Measurements from ENCODE around the gene UBE4A.

Gene UBE4A

GRCh38 chr11:118341815-118342489 lies 17.4 kb upstream of the UBE4A start:
- DNase-seq: no peak

GRCh38 chr11:118342503-118343161 lies 16.8 kb upstream of the UBE4A start, which contains the start of gene CD3D:
Gene CD3D (minus strand): TSS chr11:118342705. CDS start chr11:118342607, 98 bp downstream.
- no peak for DNase-seq

- no peak for DNase-seq
These were observed 16.2 kb upstream of the UBE4A start for GRCh38 chr11:118343248-118343647.

- no peak for DNase-seq
These were observed 15.4 kb upstream of the UBE4A start, which contains the start of gene CD3G for GRCh38 chr11:118343981-118344515. Gene CD3G (plus strand): TSS chr11:118344344. CDS start chr11:118344424, 80 bp downstream.

GRCh38 chr11:118349475-118349874 lies 9.9 kb upstream of the UBE4A start:
- no peak for DNase-seq

DNA sequence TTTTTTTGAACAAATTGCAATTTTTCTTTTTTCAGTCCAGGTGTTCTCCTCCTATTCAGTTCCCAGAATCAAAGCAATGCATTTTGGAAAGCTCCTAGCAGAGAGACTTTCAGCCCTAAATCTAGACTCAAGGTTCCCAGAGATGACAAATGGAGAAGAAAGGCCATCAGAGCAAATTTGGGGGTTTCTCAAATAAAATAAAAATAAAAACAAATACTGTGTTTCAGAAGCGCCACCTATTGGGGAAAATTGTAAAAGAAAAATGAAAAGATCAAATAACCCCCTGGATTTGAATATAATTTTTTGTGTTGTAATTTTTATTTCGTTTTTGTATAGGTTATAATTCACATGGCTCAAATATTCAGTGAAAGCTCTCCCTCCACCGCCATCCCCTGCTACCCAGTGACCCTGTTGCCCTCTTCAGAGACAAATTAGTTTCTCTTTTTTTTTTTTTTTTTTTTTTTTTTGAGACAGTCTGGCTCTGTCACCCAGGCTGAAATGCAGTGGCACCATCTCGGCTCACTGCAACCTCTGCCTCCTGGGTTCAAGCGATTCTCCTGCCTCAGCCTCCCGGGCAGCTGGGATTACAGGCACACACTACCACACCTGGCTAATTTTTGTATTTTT lies 6.2 kb upstream of the UBE4A start:
- peak; percentile 82 for DNase-seq

GRCh38 chr11:118358071-118358470 lies 1.3 kb upstream of the UBE4A start:
- DNase-seq: no peak

DNA sequence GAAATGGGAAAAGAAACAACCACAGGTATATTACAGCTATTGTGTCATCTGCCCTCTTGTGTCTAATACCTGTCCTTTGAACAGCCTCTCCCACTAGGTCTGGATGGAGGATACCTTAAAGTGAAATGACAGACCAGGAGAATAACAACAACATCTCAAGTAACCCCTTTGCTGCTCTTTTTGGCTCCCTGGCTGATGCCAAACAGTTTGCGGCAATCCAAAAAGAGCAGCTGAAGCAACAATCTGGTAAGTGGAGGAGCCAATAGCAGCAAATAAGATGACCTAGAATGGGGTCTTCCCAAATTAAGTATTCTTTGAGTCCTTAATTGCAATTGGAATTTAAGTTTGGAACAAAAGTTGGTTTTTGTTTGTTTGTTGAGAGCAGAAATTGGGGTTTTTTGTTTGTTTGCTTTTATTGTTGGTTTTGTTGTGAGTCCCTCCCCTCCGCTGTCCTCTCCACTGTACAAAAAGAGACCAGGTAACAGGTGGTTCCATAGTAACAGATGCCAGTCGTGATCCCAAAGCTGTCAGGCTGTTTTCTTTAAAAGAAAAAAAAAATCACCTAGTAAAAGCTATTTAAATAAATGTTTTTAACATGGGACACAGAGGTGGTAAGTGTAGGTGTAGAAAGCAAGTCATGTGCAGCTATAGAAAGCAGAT lies 5.7 kb downstream of the UBE4A start:
- no peak for DNase-seq

DNA sequence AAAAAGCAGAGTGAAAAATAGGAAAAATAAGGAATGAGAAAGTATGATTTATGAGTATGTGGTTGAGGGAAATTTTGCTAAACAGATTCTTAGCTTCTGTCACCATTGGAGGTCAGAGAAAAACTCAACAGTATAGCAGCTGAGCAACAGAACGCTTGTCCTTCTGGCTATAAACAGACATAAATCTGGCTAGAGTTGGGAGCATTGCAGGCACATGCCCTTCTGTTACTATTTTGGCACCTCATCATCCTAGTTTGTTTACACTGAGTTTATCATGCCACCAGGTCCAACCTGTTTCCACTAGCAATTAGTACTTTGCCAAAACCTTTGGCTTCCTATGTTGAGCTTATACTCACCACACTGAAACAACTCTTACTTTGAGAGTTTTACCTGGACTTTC lies 6.9 kb downstream of the UBE4A start:
- no peak for DNase-seq

- no peak for DNase-seq
These were observed 11.4 kb downstream of the UBE4A start for GRCh38 chr11:118370774-118371173.

- DNase-seq: no peak
These were observed 13.9 kb downstream of the UBE4A start for GRCh38 chr11:118373263-118373662.

- DNase-seq: no peak
These were observed 14.5 kb downstream of the UBE4A start for GRCh38 chr11:118373871-118374270.

DNA sequence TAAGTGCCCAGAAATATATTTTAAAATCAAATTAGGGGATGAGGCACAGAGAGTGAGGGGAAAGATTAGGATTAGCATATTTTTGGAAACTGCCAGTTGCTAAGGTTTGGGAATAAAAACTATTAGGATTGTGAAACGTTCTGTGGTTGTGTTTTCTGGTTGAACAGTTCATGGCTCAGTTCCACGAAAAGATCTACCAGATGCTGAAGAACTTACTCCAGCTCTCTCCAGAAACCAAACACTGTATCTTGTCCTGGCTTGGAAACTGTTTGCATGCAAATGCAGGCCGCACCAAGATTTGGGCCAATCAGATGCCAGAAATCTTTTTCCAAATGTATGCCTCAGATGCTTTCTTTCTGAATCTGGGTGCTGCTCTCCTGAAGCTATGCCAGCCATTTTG lies 15.3 kb downstream of the UBE4A start:
- no peak for DNase-seq

DNA sequence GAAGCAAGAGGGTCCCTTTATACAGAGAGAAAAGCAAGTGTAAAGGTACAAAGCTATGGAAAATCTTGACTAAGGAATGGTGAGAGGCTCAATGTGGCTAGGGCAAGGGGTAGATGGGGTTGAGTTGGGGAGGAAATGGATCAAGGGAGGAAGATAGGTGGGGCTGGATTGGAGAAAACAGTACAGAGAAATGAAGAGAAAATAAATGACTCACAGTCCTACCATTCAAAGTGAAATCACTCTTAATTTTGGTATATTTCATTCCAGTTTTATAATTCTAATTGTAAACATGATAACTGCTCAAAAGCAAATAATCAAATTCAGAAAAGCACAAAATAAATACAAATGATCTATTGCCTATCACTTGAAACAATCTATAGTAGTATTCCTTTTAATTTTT lies 16.6 kb downstream of the UBE4A start:
- DNase-seq: no peak

GRCh38 chr11:118379497-118379896 lies 20.1 kb downstream of the UBE4A start:
- no peak for DNase-seq

DNA sequence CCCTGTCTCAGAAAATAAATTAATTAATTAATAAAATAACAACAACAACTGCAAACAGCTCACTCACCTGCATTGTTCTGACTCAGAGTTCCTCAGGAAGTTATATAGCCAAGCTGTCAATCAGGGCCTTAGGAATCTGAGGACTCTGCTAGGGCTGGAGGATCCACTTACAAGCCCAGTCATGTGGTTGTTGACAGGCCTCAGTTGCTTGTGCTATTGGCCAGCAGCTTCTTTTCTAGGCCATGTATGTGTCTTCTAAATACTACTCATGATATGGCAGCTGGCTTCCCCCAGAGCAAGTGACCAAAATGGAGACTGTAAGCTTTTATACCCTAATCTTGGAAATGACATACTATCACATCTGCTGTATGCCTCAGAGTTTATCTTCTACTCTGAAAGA lies 21.2 kb downstream of the UBE4A start:
- DNase-seq: no peak

GRCh38 chr11:118382954-118383353 lies 23.6 kb downstream of the UBE4A start:
- no peak for DNase-seq

- DNase-seq: no peak
These were observed 24.3 kb downstream of the UBE4A start for GRCh38 chr11:118383657-118384056.

GRCh38 chr11:118396097-118396501 lies 36.7 kb downstream of the UBE4A start:
- peak; percentile 48 for DNase-seq

- DNase-seq: peak; percentile 48
These were observed 38.0 kb downstream of the UBE4A start for GRCh38 chr11:118397448-118397847.

GRCh38 chr11:118398791-118399559 lies 39.6 kb downstream of the UBE4A start:
- DNase-seq: peak; percentile 48

- DNase-seq: peak; percentile 98
These were observed 41.9 kb downstream of the UBE4A start, which contains the start of gene ATP5MG for GRCh38 chr11:118401151-118401879. Gene ATP5MG (plus strand): TSS chr11:118401606. CDS start chr11:118401666, 60 bp downstream.
